Activated naive CD4-positive, alpha-beta T cell treated with anti-CD3 and anti-CD28 coated beads, Interleukin-2, amount 50 U/mL, for 72 hours (primary cell): ENCODE results near the gene ADGRG4. TPM values are rescaled to one million over a fixed set of nuclear protein-coding genes. Genes with fewer than 3 reads are reported as not detected.

Source experiments
- total RNA-seq, 2 donors: library from RNA; stranded (reverse); gene quantifications; one replicate each; pipeline ENCODE4 v1.2.3, GENCODE V29; 2022

The ADGRG4 gene
- total RNA-seq, 2 donors from 2014 or later = not detected

Other genes starting within 250 kb of the ADGRG4 start
- 10 to 100 TPM in 1 of 2 donors, 1 to 10 TPM in 1; 6.9 to 22.9 TPM for gene FHL1, start 153.4 kb upstream of the ADGRG4 start, total RNA-seq
- 10 to 100 TPM; 14.3 to 19.8 TPM for gene MAP7D3, start 49.6 kb upstream of the ADGRG4 start, total RNA-seq
- not detected for gene BRS3, start 187.0 kb downstream of the ADGRG4 start, total RNA-seq
- 10 to 100 TPM; 41.5 to 45.3 TPM for gene HTATSF1, start 196.6 kb downstream of the ADGRG4 start, total RNA-seq
- not detected for gene VGLL1, start 231.3 kb downstream of the ADGRG4 start, total RNA-seq